ENCODE data around the gene JMJD8.

- TF ChIP-seq CTCF (conservative IDR thresholded peaks at IDR 0.05; ENCODE audit: low read depth in 2 of 2) (no peak), POLR2AphosphoS5 (IDR thresholded peaks at IDR 0.05; ENCODE audit: low read depth) (no peak), ZNF114 (CRISPR knock-in tag; IDR thresholded peaks at IDR 0.05) (no peak), JUNB (IDR thresholded peaks at IDR 0.05; ENCODE audit: unreplicated experiment) (no peak), EZH2 (IDR thresholded peaks at IDR 0.05; ENCODE audit: low read depth, unreplicated experiment) (no peak), NANOG (IDR thresholded peaks at IDR 0.05; ENCODE audit: borderline replicate concordance) (no peak), CREB1 (CRISPR knock-in tag; IDR thresholded peaks at IDR 0.05; ENCODE audit: low read depth) (no peak), REST (IDR thresholded peaks at IDR 0.05; ENCODE audit: unreplicated experiment) (no peak), ETS1 (IDR thresholded peaks at IDR 0.05) (no peak), EZH2phosphoT487 (IDR thresholded peaks at IDR 0.05; ENCODE audit: unreplicated experiment) (no peak)
Measured at GRCh38 chr16:638836-639235, 45.3 kb downstream of the JMJD8 start.
